ENCODE results near the gene CAMTA1.
A peak's percentile ranks its signal among the peaks of the same experiment; 100 is the strongest.

Gene CAMTA1

GRCh38 chr1:6969762-6970161 is 184.5 kb downstream of the CAMTA1 start:
- H3K36me3 ChIP-seq (ENCODE audit: control insufficient read depth, insufficient read depth, low read length), result no peaks in the 10 kb centered on the region
- no peak overlapping the region for H3K4me3 ChIP-seq (ENCODE audit: low read depth, low read length)
- no peaks in the 10 kb centered on the region for H3K9me3 ChIP-seq (ENCODE audit: control insufficient read depth, insufficient read depth, low read depth, low read length)
- H3K9ac ChIP-seq (ENCODE audit: low read length), result no peak overlapping the region
- H3K27ac ChIP-seq (ENCODE audit: low read depth, low read length), result no peak overlapping the region
- H3K27me3 ChIP-seq (ENCODE audit: control insufficient read depth, insufficient read depth, low read length), result no peaks in the 10 kb centered on the region
- peaks cover 14% of the 10 kb centered on the region for H3K4me1 ChIP-seq (ENCODE audit: control insufficient read depth, insufficient read depth, low read length)

GRCh38 chr1:6970221-6970620 is 185.0 kb downstream of the CAMTA1 start:
- H3K9me3 ChIP-seq (ENCODE audit: control insufficient read depth, insufficient read depth, low read depth, low read length), result no peaks in the 10 kb centered on the region
- H3K9ac ChIP-seq (ENCODE audit: low read length), result no peak overlapping the region

GRCh38 chr1:6971048-6971447 is 185.8 kb downstream of the CAMTA1 start:
- Histone ChIP-seq H3K4me1 (ENCODE audit: control insufficient read depth, insufficient read depth, low read length) (peaks cover 10% of the 10 kb centered on the region), H3K27me3 (ENCODE audit: control insufficient read depth, insufficient read depth, low read length) (no peaks in the 10 kb centered on the region)

More at GRCh38 chr1:6970221-6970620, 185.0 kb downstream of the CAMTA1 start:
- Histone ChIP-seq H3K27me3 (ENCODE audit: control insufficient read depth, insufficient read depth, low read length) (no peaks in the 10 kb centered on the region), H3K4me1 (ENCODE audit: control insufficient read depth, insufficient read depth, low read length) (peaks cover 15% of the 10 kb centered on the region), H3K27ac (ENCODE audit: low read depth, low read length) (no peak overlapping the region), H3K36me3 (ENCODE audit: control insufficient read depth, insufficient read depth, low read length) (no peaks in the 10 kb centered on the region), H3K4me3 (ENCODE audit: low read depth, low read length) (no peak overlapping the region)

GRCh38 chr1:6971699-6972098 is 186.4 kb downstream of the CAMTA1 start:
- H3K27me3 ChIP-seq (ENCODE audit: control insufficient read depth, insufficient read depth, low read length), result no peaks in the 10 kb centered on the region
- H3K4me1 ChIP-seq (ENCODE audit: control insufficient read depth, insufficient read depth, low read length), result peaks cover 10% of the 10 kb centered on the region
- H3K36me3 ChIP-seq (ENCODE audit: control insufficient read depth, insufficient read depth, low read length), result no peaks in the 10 kb centered on the region
- H3K27ac ChIP-seq (ENCODE audit: low read depth, low read length), result no peak overlapping the region
- H3K9me3 ChIP-seq (ENCODE audit: control insufficient read depth, insufficient read depth, low read depth, low read length), result no peaks in the 10 kb centered on the region
- H3K9ac ChIP-seq (ENCODE audit: low read length), result no peak overlapping the region
- H3K4me3 ChIP-seq (ENCODE audit: low read depth, low read length), result no peak overlapping the region

More at GRCh38 chr1:6971048-6971447, 185.8 kb downstream of the CAMTA1 start:
- Histone ChIP-seq H3K36me3 (ENCODE audit: control insufficient read depth, insufficient read depth, low read length) (no peaks in the 10 kb centered on the region), H3K4me3 (ENCODE audit: low read depth, low read length) (no peak overlapping the region), H3K9ac (ENCODE audit: low read length) (no peak overlapping the region), H3K9me3 (ENCODE audit: control insufficient read depth, insufficient read depth, low read depth, low read length) (no peaks in the 10 kb centered on the region), H3K27ac (ENCODE audit: low read depth, low read length) (no peak overlapping the region)

- H3K4me1 ChIP-seq (ENCODE audit: control insufficient read depth, insufficient read depth, low read length), result peaks cover 9% of the 10 kb centered on the region
- H3K27ac ChIP-seq (ENCODE audit: low read depth, low read length), result no peak overlapping the region
- H3K36me3 ChIP-seq (ENCODE audit: control insufficient read depth, insufficient read depth, low read length), result no peaks in the 10 kb centered on the region
- H3K9me3 ChIP-seq (ENCODE audit: control insufficient read depth, insufficient read depth, low read depth, low read length), result no peaks in the 10 kb centered on the region
- no peak overlapping the region for H3K4me3 ChIP-seq (ENCODE audit: low read depth, low read length)
- H3K9ac ChIP-seq (ENCODE audit: low read length), result no peak overlapping the region
- no peaks in the 10 kb centered on the region for H3K27me3 ChIP-seq (ENCODE audit: control insufficient read depth, insufficient read depth, low read length)
Observed at GRCh38 chr1:6972399-6972798, 187.1 kb downstream of the CAMTA1 start.

- Histone ChIP-seq H3K27ac (ENCODE audit: low read depth, low read length) (no peak overlapping the region), H3K9me3 (ENCODE audit: control insufficient read depth, insufficient read depth, low read depth, low read length) (peaks cover 4% of the 10 kb centered on the region; the same call in 1 of the 2 replicates), H3K9ac (ENCODE audit: low read length) (no peak overlapping the region), H3K4me1 (ENCODE audit: control insufficient read depth, insufficient read depth, low read length) (peaks cover 24% of the 10 kb centered on the region), H3K4me3 (ENCODE audit: low read depth, low read length) (no peak overlapping the region), H3K36me3 (ENCODE audit: control insufficient read depth, insufficient read depth, low read length) (no peaks in the 10 kb centered on the region), H3K27me3 (ENCODE audit: control insufficient read depth, insufficient read depth, low read length) (no peaks in the 10 kb centered on the region)
Observed at GRCh38 chr1:6975331-6976043, 190.2 kb downstream of the CAMTA1 start.

- H3K4me3 ChIP-seq (ENCODE audit: low read depth, low read length), result no peak overlapping the region
- no peak overlapping the region for H3K9ac ChIP-seq (ENCODE audit: low read length)
- no peaks in the 10 kb centered on the region for H3K27me3 ChIP-seq (ENCODE audit: control insufficient read depth, insufficient read depth, low read length)
- no peaks in the 10 kb centered on the region for H3K36me3 ChIP-seq (ENCODE audit: control insufficient read depth, insufficient read depth, low read length)
- H3K27ac ChIP-seq (ENCODE audit: low read depth, low read length), result no peak overlapping the region
- H3K9me3 ChIP-seq (ENCODE audit: control insufficient read depth, insufficient read depth, low read depth, low read length), result peaks cover 4% of the 10 kb centered on the region; the same call in 1 of the 2 replicates
- H3K4me1 ChIP-seq (ENCODE audit: control insufficient read depth, insufficient read depth, low read length), result peaks cover 24% of the 10 kb centered on the region
Observed at GRCh38 chr1:6976044-6976375, 190.8 kb downstream of the CAMTA1 start.

GRCh38 chr1:6979003-6979613 is 193.9 kb downstream of the CAMTA1 start:
- H3K36me3 ChIP-seq (ENCODE audit: control insufficient read depth, insufficient read depth, low read length), result no peaks in the 10 kb centered on the region
- H3K9me3 ChIP-seq (ENCODE audit: control insufficient read depth, insufficient read depth, low read depth, low read length), result peaks cover 4% of the 10 kb centered on the region; the same call in 1 of the 2 replicates
- H3K27me3 ChIP-seq (ENCODE audit: control insufficient read depth, insufficient read depth, low read length), result no peaks in the 10 kb centered on the region
- H3K4me1 ChIP-seq (ENCODE audit: control insufficient read depth, insufficient read depth, low read length), result peaks cover 24% of the 10 kb centered on the region
- H3K9ac ChIP-seq (ENCODE audit: low read length), result peak overlapping the region; percentile 19
- no peak overlapping the region for H3K4me3 ChIP-seq (ENCODE audit: low read depth, low read length)
- peak overlapping the region; percentile 23; the same call in 1 of the 2 replicates for H3K27ac ChIP-seq (ENCODE audit: low read depth, low read length)

- peaks cover 17% of the 10 kb centered on the region for H3K4me1 ChIP-seq (ENCODE audit: control insufficient read depth, insufficient read depth, low read length)
- H3K9ac ChIP-seq (ENCODE audit: low read length), result no peak overlapping the region
- no peak overlapping the region for H3K4me3 ChIP-seq (ENCODE audit: low read depth, low read length)
- no peaks in the 10 kb centered on the region for H3K36me3 ChIP-seq (ENCODE audit: control insufficient read depth, insufficient read depth, low read length)
- H3K27ac ChIP-seq (ENCODE audit: low read depth, low read length), result no peak overlapping the region
- H3K27me3 ChIP-seq (ENCODE audit: control insufficient read depth, insufficient read depth, low read length), result no peaks in the 10 kb centered on the region
- peaks cover 4% of the 10 kb centered on the region; the same call in 1 of the 2 replicates for H3K9me3 ChIP-seq (ENCODE audit: control insufficient read depth, insufficient read depth, low read depth, low read length)
Observed at GRCh38 chr1:6981595-6981994, 196.3 kb downstream of the CAMTA1 start.

- Histone ChIP-seq H3K4me1 (ENCODE audit: control insufficient read depth, insufficient read depth, low read length) (peaks cover 17% of the 10 kb centered on the region), H3K27ac (ENCODE audit: low read depth, low read length) (no peak overlapping the region), H3K9me3 (ENCODE audit: control insufficient read depth, insufficient read depth, low read depth, low read length) (peaks cover 4% of the 10 kb centered on the region; the same call in 1 of the 2 replicates), H3K4me3 (ENCODE audit: low read depth, low read length) (no peak overlapping the region), H3K27me3 (ENCODE audit: control insufficient read depth, insufficient read depth, low read length) (no peaks in the 10 kb centered on the region), H3K36me3 (ENCODE audit: control insufficient read depth, insufficient read depth, low read length) (no peaks in the 10 kb centered on the region), H3K9ac (ENCODE audit: low read length) (no peak overlapping the region)
Observed at GRCh38 chr1:6982443-6982842, 197.2 kb downstream of the CAMTA1 start.

- H3K36me3 ChIP-seq (ENCODE audit: control insufficient read depth, insufficient read depth, low read length), result no peaks in the 10 kb centered on the region
- H3K27me3 ChIP-seq (ENCODE audit: control insufficient read depth, insufficient read depth, low read length), result no peaks in the 10 kb centered on the region
- peaks cover 4% of the 10 kb centered on the region; the same call in 1 of the 2 replicates for H3K9me3 ChIP-seq (ENCODE audit: control insufficient read depth, insufficient read depth, low read depth, low read length)
- no peak overlapping the region for H3K27ac ChIP-seq (ENCODE audit: low read depth, low read length)
- H3K4me1 ChIP-seq (ENCODE audit: control insufficient read depth, insufficient read depth, low read length), result peaks cover 17% of the 10 kb centered on the region
- no peak overlapping the region for H3K4me3 ChIP-seq (ENCODE audit: low read depth, low read length)
- no peak overlapping the region for H3K9ac ChIP-seq (ENCODE audit: low read length)
Observed at GRCh38 chr1:6982860-6983259, 197.6 kb downstream of the CAMTA1 start.
